H54 (cell line): ENCODE measurements around the gene HOXD1.

Source experiments
- DNase-seq: peaks from one replicate; pipeline ENCODE4 v3.0.0; 2011; ENCODE audit warnings: low spot score, mixed read lengths; ENCODE audit not compliant: insufficient read length
- FAIRE-seq: peaks from 3 replicates; lab custom pipeline; 2011; peaks lifted over from hg19 to GRCh38; lab: Jason Lieb, UNC
- POLR2A ChIP-seq: IDR thresholded peaks from 2 replicates; pipeline ENCODE4 v1.6.1; 2011; ENCODE audit warnings: low read depth, mild to moderate bottlenecking, low read length

HOXD1 gene

DNA sequence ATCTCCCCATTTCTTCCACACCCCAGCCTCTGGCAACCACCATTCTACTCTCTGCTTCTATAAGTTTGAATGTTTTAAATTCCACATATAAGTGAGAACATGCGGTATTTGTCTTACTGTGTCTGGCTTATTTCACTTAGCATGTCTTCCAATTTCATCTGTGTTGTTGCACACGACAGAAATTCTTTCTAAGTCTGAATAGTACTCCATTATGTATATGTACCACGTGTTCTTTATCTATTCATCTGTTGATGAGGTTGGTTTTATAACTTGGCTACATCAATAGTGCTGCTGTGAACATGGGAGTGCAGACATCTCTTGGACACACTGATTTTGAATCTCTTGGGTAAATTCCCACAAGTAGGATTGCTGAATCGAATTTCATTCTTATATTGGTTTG, 49.0 kb downstream of the HOXD1 start:
- DNase-seq = no peak
- no peak for FAIRE-seq
- TF ChIP-seq POLR2A = no peak

DNA sequence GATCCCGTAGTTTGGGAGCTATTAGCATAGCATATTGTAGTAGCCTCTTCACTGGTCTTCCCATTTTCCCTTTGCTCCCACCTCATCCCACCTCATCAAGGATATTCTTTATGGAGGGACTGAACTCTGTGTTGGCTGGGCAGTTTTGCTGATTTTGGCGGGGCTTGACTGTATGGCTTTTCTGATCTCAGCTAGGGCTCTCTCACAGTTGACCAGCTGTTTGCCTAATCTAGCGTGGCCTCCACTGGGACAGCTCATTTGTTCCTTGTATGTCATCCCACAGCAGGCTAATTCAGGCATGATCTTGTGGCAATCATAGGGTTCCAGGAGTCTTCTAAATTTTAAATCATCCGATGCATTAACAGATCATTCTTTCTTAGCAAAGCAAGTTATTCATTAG, 50.6 kb downstream of the HOXD1 start:
- FAIRE-seq (no peak), DNase-seq (no peak)
- TF ChIP-seq POLR2A = no peak

DNA sequence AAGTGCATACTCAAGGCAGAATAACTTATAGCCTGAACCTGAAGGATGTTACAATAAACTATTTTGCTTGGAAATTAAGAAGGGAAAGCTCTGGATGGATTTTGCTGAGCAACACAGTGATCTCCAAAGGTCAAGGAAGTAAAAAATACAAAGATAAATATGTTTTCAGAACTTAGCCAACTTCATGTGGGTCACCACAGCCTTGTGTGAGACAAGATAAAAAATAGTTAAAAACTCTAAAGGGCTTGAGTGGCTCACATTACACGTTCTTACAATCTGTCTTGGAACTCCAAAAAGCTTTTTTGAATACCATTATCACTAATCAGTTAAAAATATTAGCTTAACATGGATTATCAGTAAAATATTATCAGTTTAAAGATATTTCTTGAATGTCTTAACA, 51.8 kb downstream of the HOXD1 start:
- no peak for FAIRE-seq
- DNase-seq = no peak
- no peak for TF ChIP-seq POLR2A
